AG09309 (cell line): ENCODE results near the gene TEX14.

Experiments used
- DNase-seq: peaks from one replicate; pipeline ENCODE4 v3.0.0-alpha.2; 2010; ENCODE audit warnings: low read depth
- H3K4me3 ChIP-seq: 2 replicates; pipeline ENCODE4 v1.5.1; 2011; ENCODE audit warnings: mild to moderate bottlenecking, low read depth, low read length, moderate library complexity; ENCODE audit not compliant: control insufficient read depth
- TF ChIP-seq, protein P1 (sequence below): IDR thresholded peaks from 2 replicates; pipeline ENCODE4 v1.5.1; 2011; ENCODE audit warnings: mild to moderate bottlenecking, low read depth, low read length, inconsistent platforms; ENCODE audit not compliant: insufficient read depth, control insufficient read depth; ENCODE audit errors: missing control alignments

Gene TEX14, protein sequence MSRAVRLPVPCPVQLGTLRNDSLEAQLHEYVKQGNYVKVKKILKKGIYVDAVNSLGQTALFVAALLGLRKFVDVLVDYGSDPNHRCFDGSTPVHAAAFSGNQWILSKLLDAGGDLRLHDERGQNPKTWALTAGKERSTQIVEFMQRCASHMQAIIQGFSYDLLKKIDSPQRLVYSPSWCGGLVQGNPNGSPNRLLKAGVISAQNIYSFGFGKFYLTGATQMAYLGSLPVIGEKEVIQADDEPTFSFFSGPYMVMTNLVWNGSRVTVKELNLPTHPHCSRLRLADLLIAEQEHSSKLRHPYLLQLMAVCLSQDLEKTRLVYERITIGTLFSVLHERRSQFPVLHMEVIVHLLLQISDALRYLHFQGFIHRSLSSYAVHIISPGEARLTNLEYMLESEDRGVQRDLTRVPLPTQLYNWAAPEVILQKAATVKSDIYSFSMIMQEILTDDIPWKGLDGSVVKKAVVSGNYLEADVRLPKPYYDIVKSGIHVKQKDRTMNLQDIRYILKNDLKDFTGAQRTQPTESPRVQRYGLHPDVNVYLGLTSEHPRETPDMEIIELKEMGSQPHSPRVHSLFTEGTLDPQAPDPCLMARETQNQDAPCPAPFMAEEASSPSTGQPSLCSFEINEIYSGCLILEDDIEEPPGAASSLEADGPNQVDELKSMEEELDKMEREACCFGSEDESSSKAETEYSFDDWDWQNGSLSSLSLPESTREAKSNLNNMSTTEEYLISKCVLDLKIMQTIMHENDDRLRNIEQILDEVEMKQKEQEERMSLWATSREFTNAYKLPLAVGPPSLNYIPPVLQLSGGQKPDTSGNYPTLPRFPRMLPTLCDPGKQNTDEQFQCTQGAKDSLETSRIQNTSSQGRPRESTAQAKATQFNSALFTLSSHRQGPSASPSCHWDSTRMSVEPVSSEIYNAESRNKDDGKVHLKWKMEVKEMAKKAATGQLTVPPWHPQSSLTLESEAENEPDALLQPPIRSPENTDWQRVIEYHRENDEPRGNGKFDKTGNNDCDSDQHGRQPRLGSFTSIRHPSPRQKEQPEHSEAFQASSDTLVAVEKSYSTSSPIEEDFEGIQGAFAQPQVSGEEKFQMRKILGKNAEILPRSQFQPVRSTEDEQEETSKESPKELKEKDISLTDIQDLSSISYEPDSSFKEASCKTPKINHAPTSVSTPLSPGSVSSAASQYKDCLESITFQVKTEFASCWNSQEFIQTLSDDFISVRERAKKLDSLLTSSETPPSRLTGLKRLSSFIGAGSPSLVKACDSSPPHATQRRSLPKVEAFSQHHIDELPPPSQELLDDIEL (N-terminal part only)

GRCh38 chr17:58691701-58692238 lies at the start of gene TEX14:
TSS of gene TEX14 (minus strand) at chr17:58692045. CDS start at chr17:58652001, 40,044 bp downstream.
- TF ChIP-seq, protein P1, sequence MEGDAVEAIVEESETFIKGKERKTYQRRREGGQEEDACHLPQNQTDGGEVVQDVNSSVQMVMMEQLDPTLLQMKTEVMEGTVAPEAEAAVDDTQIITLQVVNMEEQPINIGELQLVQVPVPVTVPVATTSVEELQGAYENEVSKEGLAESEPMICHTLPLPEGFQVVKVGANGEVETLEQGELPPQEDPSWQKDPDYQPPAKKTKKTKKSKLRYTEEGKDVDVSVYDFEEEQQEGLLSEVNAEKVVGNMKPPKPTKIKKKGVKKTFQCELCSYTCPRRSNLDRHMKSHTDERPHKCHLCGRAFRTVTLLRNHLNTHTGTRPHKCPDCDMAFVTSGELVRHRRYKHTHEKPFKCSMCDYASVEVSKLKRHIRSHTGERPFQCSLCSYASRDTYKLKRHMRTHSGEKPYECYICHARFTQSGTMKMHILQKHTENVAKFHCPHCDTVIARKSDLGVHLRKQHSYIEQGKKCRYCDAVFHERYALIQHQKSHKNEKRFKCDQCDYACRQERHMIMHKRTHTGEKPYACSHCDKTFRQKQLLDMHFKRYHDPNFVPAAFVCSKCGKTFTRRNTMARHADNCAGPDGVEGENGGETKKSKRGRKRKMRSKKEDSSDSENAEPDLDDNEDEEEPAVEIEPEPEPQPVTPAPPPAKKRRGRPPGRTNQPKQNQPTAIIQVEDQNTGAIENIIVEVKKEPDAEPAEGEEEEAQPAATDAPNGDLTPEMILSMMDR, result no peak

DNA sequence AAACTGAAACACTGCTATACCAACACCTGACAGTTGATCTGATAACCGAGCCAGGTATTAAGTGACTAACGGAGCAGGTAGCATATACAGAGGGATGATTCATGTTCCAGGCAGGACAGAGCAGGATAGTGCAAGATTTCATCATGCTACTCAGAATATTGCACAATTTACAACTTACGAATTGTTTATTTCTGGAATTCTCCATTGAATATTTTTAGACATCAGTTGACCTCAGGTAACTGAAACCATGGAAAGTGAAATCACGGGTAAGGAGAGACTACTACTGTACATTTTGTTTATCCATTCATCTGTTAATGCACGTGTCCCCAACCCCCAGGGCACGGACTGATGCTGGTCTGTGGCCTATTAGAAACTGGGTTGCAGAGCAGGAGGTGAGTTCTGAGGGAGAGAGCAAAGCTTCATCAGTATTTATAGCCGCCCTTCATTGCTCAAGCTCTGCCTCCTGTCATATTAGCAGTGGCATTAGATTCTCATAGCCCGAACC lies 49.3 kb upstream of the TEX14 start:
- no peak overlapping the region for H3K4me3 ChIP-seq
- TF ChIP-seq, protein P1, result no peak
- peak; percentile 14 for DNase-seq

More at GRCh38 chr17:58691701-58692238, at the start of gene TEX14:
- peak within 1 kb of the TSS; percentile 59 for H3K4me3 ChIP-seq
- DNase-seq, result no peak

GRCh38 chr17:58734811-58735210 lies 43.0 kb upstream of the TEX14 start:
- TF ChIP-seq, protein P1, result no peak
- no peak overlapping the region for H3K4me3 ChIP-seq
- no peak for DNase-seq

- TF ChIP-seq, protein P1, result no peak
- no peak overlapping the region for H3K4me3 ChIP-seq
- DNase-seq, result no peak
Measured at GRCh38 chr17:58734040-58734439, 42.2 kb upstream of the TEX14 start.

GRCh38 chr17:58730937-58731336 lies 39.1 kb upstream of the TEX14 start:
- no peak overlapping the region for H3K4me3 ChIP-seq
- no peak for DNase-seq
- TF ChIP-seq, protein P1, result no peak
